ENCODE data around the gene GATA2.

The GATA2 gene

DNA sequence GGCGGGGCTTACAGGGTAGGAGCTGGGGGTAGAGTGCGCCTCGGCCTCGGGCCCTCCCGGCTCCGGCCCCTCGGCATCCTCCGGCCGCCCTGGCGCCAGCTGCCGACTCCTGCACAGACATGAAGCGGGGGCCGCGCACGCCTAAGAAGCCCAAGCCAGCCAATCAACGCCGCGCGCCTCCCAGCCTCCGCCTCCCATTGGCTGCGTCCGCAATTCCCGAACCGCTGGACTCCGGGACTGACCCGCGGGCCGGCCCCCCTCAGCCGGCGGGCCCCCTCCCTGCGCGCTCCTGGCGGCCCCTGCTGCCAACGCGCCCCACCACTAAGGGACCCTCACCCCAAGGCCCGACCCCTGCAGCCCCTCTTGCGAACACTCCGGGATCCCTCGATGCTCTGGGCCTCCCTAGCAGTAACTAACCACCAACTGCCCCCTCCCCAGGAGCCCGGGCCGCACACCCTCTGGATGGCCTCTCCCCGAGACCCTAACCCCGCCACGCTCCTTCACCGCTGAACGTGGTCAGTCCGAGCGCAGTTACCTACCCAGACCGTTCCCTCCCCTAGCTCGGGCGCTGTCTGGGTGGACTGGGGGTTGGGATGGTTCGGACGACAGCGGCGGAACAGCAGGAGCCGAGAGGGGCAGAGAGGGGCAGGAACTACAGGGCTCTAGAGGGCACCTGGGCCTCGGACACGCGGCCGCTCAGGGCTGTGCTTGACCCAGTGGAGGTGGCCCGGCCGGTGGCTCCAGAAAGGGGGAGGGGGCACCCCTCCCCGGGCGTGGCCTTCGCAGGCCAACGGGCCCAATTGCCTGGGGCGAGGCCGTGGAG, 5.0 kb downstream of the GATA2 start:
- DNase-seq: peak in 1 of 5 experiments; percentile 38

DNA sequence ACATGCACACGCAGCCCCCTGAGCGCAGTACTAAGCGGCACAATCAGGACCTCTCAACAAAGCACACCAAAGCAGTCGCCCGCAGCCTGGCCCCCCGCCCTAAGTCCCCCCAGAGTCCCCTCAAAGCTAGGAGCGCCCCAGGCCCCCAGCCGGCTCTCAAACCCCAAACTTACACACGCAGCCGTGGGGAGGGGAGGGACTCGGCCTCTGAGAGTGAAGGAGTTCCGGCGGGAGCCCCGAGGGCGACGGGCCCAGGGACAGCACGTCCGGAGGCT, 5.5 kb downstream of the GATA2 start:
- DNase-seq: no peak

GRCh38 chr3:128486681-128487537, 6.1 kb downstream of the GATA2 start:
- DNase-seq: peak in 1 of 5 experiments; percentile 39

GRCh38 chr3:128486205-128486628, 6.8 kb downstream of the GATA2 start:
- no peak for DNase-seq

- DNase-seq: no peak
Measured at GRCh38 chr3:128485282-128486204, 7.5 kb downstream of the GATA2 start.

DNA sequence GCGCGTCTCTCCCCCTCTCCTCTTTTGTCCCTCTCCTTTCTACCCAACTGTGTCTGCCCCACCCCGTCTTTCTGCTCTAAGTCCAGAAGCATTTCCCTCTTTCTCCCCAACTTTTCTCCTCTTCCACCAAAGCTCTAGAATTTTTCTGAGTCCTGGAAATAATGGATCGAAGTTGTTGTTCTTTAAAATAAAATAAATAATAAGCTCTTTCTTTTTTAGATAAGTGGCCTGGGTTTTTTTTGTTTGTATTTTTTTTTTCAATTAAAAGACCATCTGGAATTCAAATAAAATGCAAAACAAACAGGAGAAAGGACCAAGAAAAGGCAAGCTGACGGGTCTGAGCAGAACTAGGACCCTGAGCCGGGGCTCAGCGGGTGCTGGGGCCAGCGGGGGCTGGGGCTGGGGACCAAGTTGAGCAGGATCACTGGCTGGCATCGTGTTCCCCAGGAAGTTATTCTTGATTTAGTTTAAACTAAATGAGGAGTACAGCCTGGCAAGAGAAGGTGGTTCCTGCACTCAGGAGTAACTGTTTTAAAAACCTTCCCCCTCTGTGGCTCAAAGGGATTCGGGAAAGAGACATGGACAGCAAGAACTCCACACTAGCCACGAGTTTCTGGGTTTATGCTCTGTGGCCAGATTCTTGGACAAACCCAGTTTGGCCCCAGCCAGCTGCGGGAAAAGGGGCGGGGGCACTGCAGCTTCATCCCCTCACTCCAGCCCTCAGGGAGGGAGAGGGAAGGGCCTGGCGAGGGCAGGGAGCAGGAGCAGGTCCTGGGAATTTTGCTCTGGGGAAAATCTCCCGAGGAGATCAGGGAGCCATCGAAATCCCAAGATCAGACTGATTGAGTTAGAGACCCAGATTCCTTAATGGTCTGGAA, 8.4 kb downstream of the GATA2 start:
- no peak for DNase-seq

DNA sequence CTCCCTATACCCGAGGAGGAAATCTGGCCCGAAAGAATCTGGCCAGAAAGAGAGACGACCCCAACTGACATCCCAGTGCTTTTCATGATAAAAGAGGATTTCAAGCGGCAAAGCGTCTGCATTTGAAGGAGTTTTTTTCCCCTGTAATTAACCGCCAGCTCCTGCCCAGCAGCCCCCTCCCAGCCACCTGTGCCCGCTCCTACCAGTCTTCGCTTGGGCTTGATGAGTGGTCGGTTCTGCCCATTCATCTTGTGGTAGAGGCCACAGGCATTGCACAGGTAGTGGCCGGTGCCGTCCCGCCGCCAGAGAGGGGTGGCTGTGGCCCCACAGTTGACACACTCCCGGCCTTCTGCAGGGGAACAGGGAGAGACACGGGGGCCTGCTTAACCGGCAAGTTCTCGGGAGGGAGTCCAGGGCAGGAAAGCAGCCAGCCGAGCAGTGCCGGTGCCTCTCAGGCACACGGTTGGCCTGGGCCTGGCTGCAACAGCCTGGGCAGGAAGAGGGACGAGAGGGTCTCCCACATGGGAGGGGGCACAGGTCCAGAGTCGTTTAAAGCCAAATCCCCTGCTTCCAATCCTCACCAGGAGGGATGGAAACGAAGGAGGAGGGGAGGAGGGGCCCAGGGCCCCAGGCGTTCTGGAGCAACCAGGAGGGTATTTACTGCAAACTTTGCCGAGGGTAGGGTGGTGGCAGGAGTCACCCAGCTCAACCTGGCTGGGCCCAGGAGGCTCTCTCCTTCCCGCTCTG, 9.2 kb downstream of the GATA2 start:
- no peak for DNase-seq

DNA sequence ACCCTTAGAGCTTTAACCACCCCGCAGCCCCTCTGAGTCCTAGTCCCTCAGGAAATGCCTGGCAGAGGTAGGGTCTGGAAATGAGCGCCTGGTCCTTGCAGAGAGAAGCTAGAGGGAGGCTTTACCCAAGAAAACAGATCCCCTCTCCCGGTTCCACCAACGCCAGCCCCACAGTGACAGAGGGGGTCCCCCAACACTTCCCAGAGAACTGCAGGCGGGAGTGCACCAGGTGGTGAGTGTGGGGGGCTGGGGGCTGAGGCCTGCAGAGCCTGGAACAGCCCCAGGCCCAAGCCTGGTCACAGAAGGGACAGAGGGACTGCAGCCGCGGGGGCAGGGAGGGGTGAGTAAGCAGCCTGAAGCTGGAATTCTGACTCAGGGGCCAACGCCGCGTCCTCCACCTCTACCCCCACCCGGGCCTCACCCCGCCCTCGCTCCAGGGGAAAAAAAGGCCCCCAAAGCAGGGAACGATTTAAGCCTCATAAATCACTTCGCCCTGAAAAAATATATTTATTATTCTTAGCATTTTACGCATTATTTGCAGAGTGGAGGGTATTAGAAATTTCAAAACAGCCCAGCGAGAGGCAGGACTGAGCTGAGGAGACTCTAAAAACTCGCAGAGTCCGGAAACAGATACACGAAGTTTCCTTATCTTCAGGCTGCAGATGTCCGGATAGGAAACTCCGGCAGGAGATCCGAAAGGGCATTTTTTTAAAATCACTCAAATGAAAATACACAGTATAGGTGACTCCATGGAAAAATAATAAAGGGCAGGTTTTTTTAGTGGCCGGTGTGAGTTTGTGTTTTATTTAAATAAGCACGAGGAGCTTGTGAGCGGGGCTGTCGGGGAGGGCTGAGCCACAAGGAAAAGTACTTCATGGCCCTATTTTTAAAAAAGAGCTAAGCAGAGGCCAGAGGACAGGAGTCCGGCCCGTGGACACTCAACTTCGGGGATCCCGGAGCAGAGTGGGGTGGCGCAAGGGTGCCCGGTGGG, 10.0 kb downstream of the GATA2 start:
- DNase-seq: no peak

- no peak for DNase-seq
Measured at GRCh38 chr3:128482175-128482574, 10.8 kb downstream of the GATA2 start.

DNA sequence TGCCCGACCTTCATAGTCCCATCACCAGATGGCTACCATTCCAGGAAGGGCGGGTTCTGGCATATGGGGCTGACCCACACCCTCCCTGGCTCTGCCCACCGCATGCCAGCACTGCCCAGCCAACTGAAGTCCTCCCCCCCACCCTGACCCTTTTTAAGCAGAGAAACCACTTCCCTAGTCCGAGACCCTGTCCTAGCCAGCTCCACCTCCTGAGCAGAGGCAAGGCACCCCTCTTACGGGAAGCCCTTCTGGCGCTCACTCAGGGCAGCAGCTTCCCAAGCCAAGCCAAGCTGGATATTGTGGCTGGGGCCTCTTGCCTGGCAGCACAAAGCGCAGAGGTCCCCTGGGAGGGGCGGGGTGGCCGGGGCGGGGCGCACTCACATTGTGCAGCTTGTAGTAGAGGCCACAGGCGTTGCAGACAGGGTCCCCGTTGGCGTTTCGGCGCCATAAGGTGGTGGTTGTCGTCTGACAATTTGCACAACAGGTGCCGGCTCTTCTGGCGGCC, 11.5 kb downstream of the GATA2 start:
- no peak for DNase-seq

DNA sequence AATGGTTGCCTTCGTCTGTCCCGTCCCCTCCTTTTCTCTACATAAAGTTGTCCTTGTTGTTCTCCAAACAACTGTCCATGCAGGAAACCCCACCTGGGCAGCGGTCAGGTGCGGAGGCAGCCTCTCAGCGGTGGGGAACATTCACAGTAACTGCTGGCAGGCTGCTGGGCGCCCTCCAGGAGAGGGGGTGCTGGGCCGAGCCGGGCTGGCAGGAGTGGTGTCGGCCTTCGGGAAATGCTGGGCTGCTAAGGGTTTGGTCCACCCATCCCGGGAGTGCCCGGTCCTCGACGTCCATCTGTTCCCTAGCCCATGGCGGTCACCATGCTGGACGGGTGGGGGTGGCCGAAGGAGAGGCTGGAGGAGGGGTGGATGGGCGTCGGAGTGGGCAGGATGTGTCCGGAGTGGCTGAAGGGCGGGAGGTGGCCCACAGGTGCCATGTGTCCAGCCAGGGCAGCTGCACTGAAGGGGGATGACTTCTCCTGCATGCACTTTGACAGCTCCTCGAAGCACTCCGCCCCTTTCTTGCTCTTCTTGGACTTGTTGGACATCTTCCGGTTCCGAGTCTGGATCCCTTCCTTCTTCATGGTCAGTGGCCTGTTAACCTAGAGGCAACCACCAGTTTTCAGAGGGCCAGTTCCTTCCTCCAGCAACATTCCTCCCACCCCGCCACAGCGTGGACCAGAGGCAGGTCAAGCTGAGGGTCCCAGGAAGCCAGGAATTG, 12.1 kb downstream of the GATA2 start:
- DNase-seq: no peak

DNA sequence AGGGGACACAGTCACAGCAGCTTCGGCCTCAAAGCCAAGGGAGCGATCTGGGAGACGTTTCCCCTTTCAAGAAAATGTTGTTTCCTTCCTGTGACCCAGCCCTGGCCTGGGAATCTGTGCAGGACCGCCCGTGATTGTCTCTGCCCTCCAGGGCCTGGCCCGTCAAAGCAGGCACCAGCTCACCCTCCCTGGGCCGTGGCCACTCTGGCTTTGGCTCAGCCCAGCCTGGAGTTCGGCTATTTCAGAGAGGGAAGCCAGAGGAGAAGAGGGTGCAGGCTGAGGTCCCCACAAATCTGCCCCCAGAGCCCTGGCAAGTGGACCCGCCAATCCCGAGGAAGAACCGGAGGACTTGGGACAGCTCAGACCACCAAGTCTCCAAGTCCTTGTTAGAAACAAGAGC, 12.7 kb downstream of the GATA2 start:
- DNase-seq: no peak

GRCh38 chr3:128479558-128480086, 13.4 kb downstream of the GATA2 start:
- no peak for DNase-seq

- DNase-seq: no peak
Measured at GRCh38 chr3:128478576-128479506, 14.2 kb downstream of the GATA2 start.

GRCh38 chr3:128476659-128477058, 16.3 kb downstream of the GATA2 start:
- DNase-seq: no peak

DNA sequence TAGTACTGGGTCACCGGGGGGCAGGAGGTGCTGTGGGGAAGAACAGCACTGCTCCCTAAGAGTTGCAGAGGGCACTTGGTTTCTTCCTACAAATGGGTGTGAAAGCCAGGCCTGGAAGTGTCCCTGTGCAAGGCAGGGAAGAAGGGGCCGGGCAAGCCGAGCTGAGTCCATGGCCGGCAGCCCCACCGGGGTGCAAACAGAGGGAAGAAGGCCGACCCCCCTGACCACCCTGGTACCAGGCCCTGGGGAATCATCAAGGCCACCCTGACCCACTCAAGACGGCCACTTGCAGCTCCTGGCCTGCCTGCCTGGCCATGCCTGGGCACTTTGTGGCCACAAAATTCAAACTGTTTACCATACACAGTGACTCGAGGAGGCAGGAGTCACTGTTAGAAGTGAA, 17.6 kb downstream of the GATA2 start:
- DNase-seq: no peak

GRCh38 chr3:128473737-128474136, 19.3 kb downstream of the GATA2 start:
- no peak for DNase-seq

- no peak for DNase-seq
Measured at GRCh38 chr3:128473180-128473519, 19.9 kb downstream of the GATA2 start.
